OCI-LY1 (cell line): ENCODE results near the gene GP1BB.

Experiments
- EZH2 ChIP-seq: fragments of 200-600 bp; sonication (generic), shearing (Covaris generic); IDR thresholded peaks from 2 replicates; pipeline ENCODE4 v1.8.0; 2017; ENCODE audit warnings: borderline replicate concordance, mixed run types, mild to moderate bottlenecking, antibody characterized with exemption, low read length, moderate library complexity, mixed read lengths
- TF ChIP-seq, protein P1 (sequence below): fragments of 200-600 bp; sonication (generic), shearing (Covaris generic); IDR thresholded peaks from 2 replicates; pipeline ENCODE4 v1.5.1; 2017; ENCODE audit warnings: mild to moderate bottlenecking, antibody characterized with exemption, low read length, moderate library complexity, mixed read lengths

DNA sequence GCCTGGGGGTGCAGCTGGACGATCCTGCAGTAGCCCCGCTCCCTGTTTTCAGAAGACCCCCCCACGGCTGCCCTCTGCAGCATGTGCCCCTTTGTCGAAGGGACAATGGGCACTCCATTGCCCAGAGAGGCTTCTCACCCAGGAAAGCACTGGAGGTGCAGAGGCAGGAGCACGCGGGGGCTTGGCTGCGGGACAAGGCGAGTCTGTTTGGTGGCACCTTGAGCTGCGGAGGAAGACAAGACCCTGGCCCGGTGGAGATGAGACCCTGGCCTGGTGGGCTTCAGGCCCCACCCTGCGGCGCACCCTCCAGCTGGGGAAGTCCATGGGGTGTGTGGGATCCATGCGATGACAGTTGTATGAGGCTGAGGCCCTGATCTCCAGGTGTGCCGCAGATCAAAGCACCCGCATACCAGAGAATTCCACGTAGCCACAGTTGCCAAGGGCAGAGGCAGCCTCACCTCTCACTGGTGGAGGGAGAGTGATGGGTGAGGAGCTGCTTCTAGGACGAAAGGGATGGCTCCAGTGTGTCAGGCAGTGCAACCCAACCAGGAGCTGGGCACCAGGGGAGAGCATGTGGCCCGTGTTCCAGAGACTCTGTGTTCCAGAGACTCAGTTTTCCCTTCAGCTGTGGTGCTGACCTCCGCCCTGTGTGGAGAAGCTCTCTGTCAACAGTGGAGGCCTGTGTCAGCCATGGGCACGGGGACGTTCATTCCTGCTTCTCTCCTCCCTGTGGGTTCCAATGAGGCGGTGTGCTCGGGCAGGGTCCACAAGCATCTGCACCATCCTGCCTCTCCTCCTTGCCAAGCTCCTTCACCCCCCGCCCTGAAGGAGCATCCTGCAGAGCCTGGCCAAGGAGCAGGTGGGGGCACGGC lies 47.2 kb downstream of the GP1BB start:
- TF ChIP-seq, protein P1, sequence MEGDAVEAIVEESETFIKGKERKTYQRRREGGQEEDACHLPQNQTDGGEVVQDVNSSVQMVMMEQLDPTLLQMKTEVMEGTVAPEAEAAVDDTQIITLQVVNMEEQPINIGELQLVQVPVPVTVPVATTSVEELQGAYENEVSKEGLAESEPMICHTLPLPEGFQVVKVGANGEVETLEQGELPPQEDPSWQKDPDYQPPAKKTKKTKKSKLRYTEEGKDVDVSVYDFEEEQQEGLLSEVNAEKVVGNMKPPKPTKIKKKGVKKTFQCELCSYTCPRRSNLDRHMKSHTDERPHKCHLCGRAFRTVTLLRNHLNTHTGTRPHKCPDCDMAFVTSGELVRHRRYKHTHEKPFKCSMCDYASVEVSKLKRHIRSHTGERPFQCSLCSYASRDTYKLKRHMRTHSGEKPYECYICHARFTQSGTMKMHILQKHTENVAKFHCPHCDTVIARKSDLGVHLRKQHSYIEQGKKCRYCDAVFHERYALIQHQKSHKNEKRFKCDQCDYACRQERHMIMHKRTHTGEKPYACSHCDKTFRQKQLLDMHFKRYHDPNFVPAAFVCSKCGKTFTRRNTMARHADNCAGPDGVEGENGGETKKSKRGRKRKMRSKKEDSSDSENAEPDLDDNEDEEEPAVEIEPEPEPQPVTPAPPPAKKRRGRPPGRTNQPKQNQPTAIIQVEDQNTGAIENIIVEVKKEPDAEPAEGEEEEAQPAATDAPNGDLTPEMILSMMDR: no peak
- TF ChIP-seq EZH2: no peak
